Measurements from ENCODE around the gene AKR7A2. TPM values are rescaled to one million over a fixed set of nuclear protein-coding genes. Genes with fewer than 3 reads are reported as not detected.

The AKR7A2 gene
- total and polyA plus RNA-seq, 10 of the 15 experiments (the other 5 are each of a cell fraction or from before 2014, with no cell fraction given) = 1.3 to 114 (median 48.0) TPM

DNA sequence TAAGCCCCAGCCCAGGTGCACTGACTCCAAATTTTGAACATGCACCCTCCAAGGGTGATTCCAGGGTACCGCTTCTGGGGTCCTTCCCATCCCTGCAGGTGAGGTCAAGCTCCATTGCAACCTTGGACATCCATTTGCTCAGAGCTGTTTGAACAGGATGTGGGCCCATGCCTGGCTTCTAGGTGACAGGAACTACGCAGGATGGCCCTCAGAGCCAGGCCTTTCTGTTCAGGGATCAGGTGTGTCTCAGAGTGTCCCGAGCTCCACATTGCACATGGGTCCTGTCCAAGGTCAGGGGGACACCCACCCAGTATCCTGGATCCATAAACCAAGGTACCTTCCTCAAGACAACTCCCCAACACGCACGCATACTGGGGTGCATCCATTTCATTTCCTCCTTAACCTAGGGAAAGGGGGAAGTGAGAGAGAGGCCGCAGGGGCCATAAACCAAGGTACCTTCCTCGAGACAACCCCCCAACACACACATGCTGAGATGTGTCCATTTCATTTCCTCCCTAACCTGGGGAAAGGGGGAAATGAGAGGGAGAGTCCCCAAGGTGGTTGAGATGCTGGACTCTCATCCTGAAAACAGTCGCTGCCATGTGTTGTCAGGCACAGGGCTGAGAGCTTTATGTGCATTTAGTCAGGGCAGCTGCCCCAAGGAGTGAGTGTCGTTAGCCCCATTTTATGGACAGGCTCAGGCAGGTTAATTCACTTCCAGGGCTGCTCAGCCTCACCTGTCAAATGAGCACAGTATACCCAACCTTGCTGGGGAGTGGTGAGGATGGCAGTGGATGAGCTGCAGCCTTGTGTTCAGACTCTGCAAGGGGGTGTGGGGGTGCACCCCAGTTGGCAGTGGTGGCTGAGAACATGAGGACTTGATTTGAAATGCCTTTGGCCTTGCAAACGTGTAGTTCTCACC is 2.3 kb upstream of the AKR7A2 start:
- peak overlapping the region; percentile 80 for H3K27ac ChIP-seq (ENCODE audit: control insufficient read depth, insufficient read depth)
- H3K27me3 ChIP-seq (replicated peaks in 1 of 2; ENCODE audit: control insufficient read depth in 2 of 2, insufficient read depth in 2 of 2, low read length in 1 of 2) = no peaks in the 10 kb centered on the region
- in situ Hi-C loops (cut with MboI) (no loop called here), intact Hi-C loops (cut with micrococcal nuclease; ENCODE audit: unreplicated experiment) (loop anchor here (5.0 to 10.0 kb wide), 3 partner anchors 62 to 341 kb away; partner anchors contain the start of genes CAPZB, EMC1 and MRTO4)
- 5% methylated on average over 10 of the region's 10 CpGs for WGBS (ENCODE audit: insufficient coverage, insufficient replicate concordance, low lambda C conversion rate, missing lambda C conversion rate)
- H3K4me2 ChIP-seq (ENCODE audit: control insufficient read depth, insufficient read depth) = peak overlapping the region; percentile 89
- ChIA-PET RAD21 (ENCODE audit: unreplicated experiment) (no interaction called here), SMC1A (ENCODE audit: uncharacterized antibody, unreplicated experiment) (interaction anchor here (0.6 to 1.2 kb wide), 2 partner anchors 9 to 105 kb away, joined by 3 read pairs; no protein-coding TSS in a partner anchor), POLR2A (no interaction called here), CTCF (interaction anchor here (0.6 to 1.2 kb wide), 3 partner anchors 78 to 277 kb away, joined by 3 to 5 read pairs (median 3); no protein-coding TSS in a partner anchor)
- no peaks in the 10 kb centered on the region; the same call in 1 of the 2 replicates for H4K20me1 ChIP-seq (ENCODE audit: control insufficient read depth, insufficient read depth)
- DNase-seq (ENCODE audit: low read depth, low spot score) (no peak), ATAC-seq (no peak), FAIRE-seq (no peak)
- no peaks in the 10 kb centered on the region for H3K36me3 ChIP-seq (ENCODE audit: control insufficient read depth in 2 of 2, insufficient read depth in 2 of 2, low read length in 1 of 2)
- H2AFZ ChIP-seq (ENCODE audit: control insufficient read depth, low read depth, low read length) = no peak overlapping the region
- H3K4me1 ChIP-seq (ENCODE audit: control insufficient read depth, insufficient read depth, low read length) = peaks cover 46% of the 10 kb centered on the region
- no peaks in the 10 kb centered on the region for H3K9me3 ChIP-seq (replicated peaks; ENCODE audit: control insufficient read depth, insufficient read depth, low read length)
- no peak overlapping the region for H3K9ac ChIP-seq (ENCODE audit: control insufficient read depth, insufficient read depth, low read length)
- no TSS peak for BruUV-seq (replicated peaks)
- peak overlapping the region; percentile 83; the same call in 1 of the 2 replicates for H3K4me3 ChIP-seq
- H3K79me2 ChIP-seq (ENCODE audit: control insufficient read depth, insufficient read depth, low read length) = peaks cover 22% of the 10 kb centered on the region
- TF ChIP-seq, protein P1, sequence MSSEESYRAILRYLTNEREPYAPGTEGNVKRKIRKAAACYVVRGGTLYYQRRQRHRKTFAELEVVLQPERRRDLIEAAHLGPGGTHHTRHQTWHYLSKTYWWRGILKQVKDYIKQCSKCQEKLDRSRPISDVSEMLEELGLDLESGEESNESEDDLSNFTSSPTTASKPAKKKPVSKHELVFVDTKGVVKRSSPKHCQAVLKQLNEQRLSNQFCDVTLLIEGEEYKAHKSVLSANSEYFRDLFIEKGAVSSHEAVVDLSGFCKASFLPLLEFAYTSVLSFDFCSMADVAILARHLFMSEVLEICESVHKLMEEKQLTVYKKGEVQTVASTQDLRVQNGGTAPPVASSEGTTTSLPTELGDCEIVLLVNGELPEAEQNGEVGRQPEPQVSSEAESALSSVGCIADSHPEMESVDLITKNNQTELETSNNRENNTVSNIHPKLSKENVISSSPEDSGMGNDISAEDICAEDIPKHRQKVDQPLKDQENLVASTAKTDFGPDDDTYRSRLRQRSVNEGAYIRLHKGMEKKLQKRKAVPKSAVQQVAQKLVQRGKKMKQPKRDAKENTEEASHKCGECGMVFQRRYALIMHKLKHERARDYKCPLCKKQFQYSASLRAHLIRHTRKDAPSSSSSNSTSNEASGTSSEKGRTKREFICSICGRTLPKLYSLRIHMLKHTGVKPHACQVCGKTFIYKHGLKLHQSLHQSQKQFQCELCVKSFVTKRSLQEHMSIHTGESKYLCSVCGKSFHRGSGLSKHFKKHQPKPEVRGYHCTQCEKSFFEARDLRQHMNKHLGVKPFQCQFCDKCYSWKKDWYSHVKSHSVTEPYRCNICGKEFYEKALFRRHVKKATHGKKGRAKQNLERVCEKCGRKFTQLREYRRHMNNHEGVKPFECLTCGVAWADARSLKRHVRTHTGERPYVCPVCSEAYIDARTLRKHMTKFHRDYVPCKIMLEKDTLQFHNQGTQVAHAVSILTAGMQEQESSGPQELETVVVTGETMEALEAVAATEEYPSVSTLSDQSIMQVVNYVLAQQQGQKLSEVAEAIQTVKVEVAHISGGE (CRISPR knock-in tag; IDR thresholded peaks at IDR 0.05) = no peak
- TF ChIP-seq CREB1 (IDR thresholded peaks at IDR 0.05; ENCODE audit: low read depth) (no peak), TCF12 (IDR thresholded peaks at IDR 0.05; ENCODE audit: low read depth, low read length) (no peak), POLR2AphosphoS2 (IDR thresholded peaks at IDR 0.05; ENCODE audit: low read depth, low read length) (no peak), NRF1 (conservative IDR thresholded peaks at IDR 0.05; ENCODE audit: low read depth, low read length) (no peak), SPI1 (IDR thresholded peaks at IDR 0.05; ENCODE audit: borderline replicate concordance, insufficient read depth, low read depth, low read length) (peak; percentile 86), BACH1 (IDR thresholded peaks at IDR 0.05; ENCODE audit: borderline replicate concordance) (no peak), IKZF1 (conservative IDR thresholded peaks at IDR 0.05) (peak; percentile 87), CHD2 (IDR thresholded peaks at IDR 0.05; ENCODE audit: borderline replicate concordance, low read depth, low read length) (no peak), RUNX3 (IDR thresholded peaks at IDR 0.05; ENCODE audit: low read length) (peak; percentile 73), TCF7 (IDR thresholded peaks at IDR 0.05; ENCODE audit: borderline replicate concordance) (no peak), RFX5 (IDR thresholded peaks at IDR 0.05; ENCODE audit: low read depth, low read length) (no peak), PAX5 (IDR thresholded peaks at IDR 0.05; ENCODE audit: borderline replicate concordance, low read depth, low read length) (peak; percentile 54; the same call in 1 of the 2 replicates), IKZF2 (IDR thresholded peaks at IDR 0.05) (peak; percentile 67 to 84)
- TF ChIP-seq, protein P2, sequence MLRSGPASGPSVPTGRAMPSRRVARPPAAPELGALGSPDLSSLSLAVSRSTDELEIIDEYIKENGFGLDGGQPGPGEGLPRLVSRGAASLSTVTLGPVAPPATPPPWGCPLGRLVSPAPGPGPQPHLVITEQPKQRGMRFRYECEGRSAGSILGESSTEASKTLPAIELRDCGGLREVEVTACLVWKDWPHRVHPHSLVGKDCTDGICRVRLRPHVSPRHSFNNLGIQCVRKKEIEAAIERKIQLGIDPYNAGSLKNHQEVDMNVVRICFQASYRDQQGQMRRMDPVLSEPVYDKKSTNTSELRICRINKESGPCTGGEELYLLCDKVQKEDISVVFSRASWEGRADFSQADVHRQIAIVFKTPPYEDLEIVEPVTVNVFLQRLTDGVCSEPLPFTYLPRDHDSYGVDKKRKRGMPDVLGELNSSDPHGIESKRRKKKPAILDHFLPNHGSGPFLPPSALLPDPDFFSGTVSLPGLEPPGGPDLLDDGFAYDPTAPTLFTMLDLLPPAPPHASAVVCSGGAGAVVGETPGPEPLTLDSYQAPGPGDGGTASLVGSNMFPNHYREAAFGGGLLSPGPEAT (IDR thresholded peaks at IDR 0.05; ENCODE audit: low read depth) = no peak
